Activated CD8-positive, alpha-beta T cell treated with anti-CD3 and anti-CD28 coated beads for 36 hours (primary cell): ENCODE measurements around the gene RASSF8. TPM values are rescaled to one million over a fixed set of nuclear protein-coding genes. Genes with fewer than 3 reads are reported as not detected.

Experiments
- ATAC-seq: fragments of 200-7000 bp; cut with Tn5 transposase; one replicate; pipeline ENCODE4 v1.10.0; 2021; ENCODE audit warnings: mild to moderate bottlenecking, moderate library complexity
- CTCF ChIA-PET: fragments of 350-600 bp; sonication (Branson Sonifier 250); formaldehyde crosslinking; loops from one replicate; lab custom pipeline; 2021; ENCODE audit warnings: antibody characterized with exemption; lab: Charles Lee
- POLR2A ChIA-PET: fragments of 350-600 bp; sonication (Branson Sonifier 250); formaldehyde crosslinking; loops from one replicate; lab custom pipeline; 2021; ENCODE audit warnings: antibody characterized with exemption; lab: Charles Lee
- DNase-seq: peaks from one replicate; pipeline ENCODE4 v3.0.0-alpha.2; 2020
- H3K27ac Mint-ChIP-seq: one replicate; pipeline ENCODE4 v1.8.0; 2021; ENCODE audit warnings: mild to moderate bottlenecking, mixed read lengths
- H3K27me3 Mint-ChIP-seq: one replicate; pipeline ENCODE4 v1.8.0; 2021; ENCODE audit warnings: mixed read lengths
- H3K36me3 Mint-ChIP-seq: one replicate; pipeline ENCODE4 v1.8.0; 2021; ENCODE audit warnings: low read depth, mixed read lengths
- H3K4me1 Mint-ChIP-seq: one replicate; pipeline ENCODE4 v1.8.0; 2021; ENCODE audit warnings: low read depth, mixed read lengths
- H3K4me3 Mint-ChIP-seq: one replicate; pipeline ENCODE4 v1.8.0; 2021; ENCODE audit warnings: mild to moderate bottlenecking, moderate library complexity, mixed read lengths
- H3K9me3 Mint-ChIP-seq: one replicate; pipeline ENCODE4 v1.8.0; 2021; ENCODE audit warnings: mixed read lengths
- CTCF ChIP-seq: fragments of 200-600 bp; IDR thresholded peaks from one replicate; pipeline ENCODE4 v1.8.0; 2022; ENCODE audit warnings: antibody characterized with exemption, mild to moderate bottlenecking
- intact Hi-C: fragments of 100-400 bp; cut with micrococcal nuclease; formaldehyde crosslinking; loops from one replicate; pipeline ENCODE4 v1.10.0; 2022
- total RNA-seq, 2 experiments: library from RNA; stranded (reverse); gene quantifications; one replicate each; pipeline ENCODE4 v1.2.3, GENCODE V29; 2021

Gene RASSF8
- total RNA-seq, 2 experiments from 2014 or later = not detected

- TF ChIP-seq CTCF = no peak
- DNase-seq = no peak
- ChIA-PET CTCF (no interaction called here), POLR2A (no interaction called here)
- no peak overlapping the region for H3K27ac Mint-ChIP-seq
- H3K9me3 Mint-ChIP-seq = no peaks in the 10 kb centered on the region
- intact Hi-C loops = no loop called here
- no peaks in the 10 kb centered on the region for H3K36me3 Mint-ChIP-seq
- no peak for ATAC-seq
- H3K4me3 Mint-ChIP-seq = no peak overlapping the region
- H3K4me1 Mint-ChIP-seq = no peaks in the 10 kb centered on the region
- peaks cover 3% of the 10 kb centered on the region for H3K27me3 Mint-ChIP-seq
These were observed 17.8 kb downstream of the RASSF8 start for GRCh38 chr12:25976289-25976688.

GRCh38 chr12:25977047-25977446 lies 18.6 kb downstream of the RASSF8 start:
- Mint-ChIP-seq H3K27me3 (peaks cover 3% of the 10 kb centered on the region), H3K36me3 (no peaks in the 10 kb centered on the region), H3K27ac (no peak overlapping the region), H3K4me3 (no peak overlapping the region), H3K4me1 (no peaks in the 10 kb centered on the region), H3K9me3 (no peaks in the 10 kb centered on the region)
- CTCF ChIA-PET = no interaction called here
- intact Hi-C loops = no loop called here
- ATAC-seq (no peak), DNase-seq (no peak)
- no peak for TF ChIP-seq CTCF
- POLR2A ChIA-PET = no interaction called here

GRCh38 chr12:25979059-25979458 lies 20.6 kb downstream of the RASSF8 start:
- TF ChIP-seq CTCF = no peak
- H3K27me3 Mint-ChIP-seq = peaks cover 3% of the 10 kb centered on the region
- ChIA-PET POLR2A (no interaction called here), CTCF (interaction anchor here (0.9 kb wide), 1 partner anchor 47 kb away, joined by 3 read pairs; no protein-coding TSS in a partner anchor)
- ATAC-seq (no peak), DNase-seq (no peak)
- no peaks in the 10 kb centered on the region for H3K4me1 Mint-ChIP-seq
- no peaks in the 10 kb centered on the region for H3K36me3 Mint-ChIP-seq
- no peaks in the 10 kb centered on the region for H3K9me3 Mint-ChIP-seq
- H3K27ac Mint-ChIP-seq = no peak overlapping the region
- H3K4me3 Mint-ChIP-seq = no peak overlapping the region
- intact Hi-C loops = no loop called here

GRCh38 chr12:25979563-25979962 lies 21.1 kb downstream of the RASSF8 start:
- ChIA-PET POLR2A (no interaction called here), CTCF (interaction anchor here (0.9 kb wide), 1 partner anchor 47 kb away, joined by 3 read pairs; no protein-coding TSS in a partner anchor)
- Mint-ChIP-seq H3K27ac (no peak overlapping the region), H3K4me1 (no peaks in the 10 kb centered on the region), H3K27me3 (peaks cover 3% of the 10 kb centered on the region), H3K36me3 (no peaks in the 10 kb centered on the region), H3K9me3 (no peaks in the 10 kb centered on the region), H3K4me3 (no peak overlapping the region)
- ATAC-seq (no peak), DNase-seq (no peak)
- intact Hi-C loops = no loop called here
- no peak for TF ChIP-seq CTCF

- Mint-ChIP-seq H3K9me3 (no peaks in the 10 kb centered on the region), H3K27me3 (peaks cover 1% of the 10 kb centered on the region), H3K27ac (no peak overlapping the region), H3K4me3 (no peak overlapping the region), H3K36me3 (no peaks in the 10 kb centered on the region), H3K4me1 (no peaks in the 10 kb centered on the region)
- ChIA-PET POLR2A (no interaction called here), CTCF (interaction anchor here (0.9 kb wide), 1 partner anchor 46 kb away, joined by 3 read pairs; no protein-coding TSS in a partner anchor)
- ATAC-seq (no peak), DNase-seq (no peak)
- intact Hi-C loops = no loop called here
- TF ChIP-seq CTCF = no peak
These were observed 21.6 kb downstream of the RASSF8 start for GRCh38 chr12:25980035-25980434.
